Spinal cord (tissue), 10 donors: ENCODE data around the gene NPAT. TPM values are rescaled to one million over a fixed set of nuclear protein-coding genes. Genes with fewer than 3 reads are reported as not detected.

ENCODE experiments used
- DNase-seq, 6 donors: peaks; one replicate each; pipeline versions ENCODE4 v3.0.0 to v3.0.0-alpha.2; 2013 to 2015; ENCODE audit warnings: low spot score in 6 of 6, low read depth in 4 of 6
- H3K27ac ChIP-seq: one replicate; pipeline ENCODE4 v1.5.1; 2013; ENCODE audit warnings: low read depth, low read length, control low read depth
- H3K27me3 ChIP-seq: one replicate; pipeline ENCODE4 v1.6.1; 2013; ENCODE audit warnings: low read length; ENCODE audit not compliant: control insufficient read depth, insufficient read depth
- H3K36me3 ChIP-seq: one replicate; pipeline ENCODE4 v1.6.1; 2013; ENCODE audit warnings: low read length; ENCODE audit not compliant: control insufficient read depth, insufficient read depth
- H3K4me1 ChIP-seq: one replicate; pipeline ENCODE4 v1.6.1; 2013; ENCODE audit warnings: low read length; ENCODE audit not compliant: control insufficient read depth, insufficient read depth
- H3K4me3 ChIP-seq: one replicate; pipeline ENCODE4 v1.5.1; 2013; ENCODE audit warnings: low read depth, low read length, control low read depth
- H3K9me3 ChIP-seq: one replicate; pipeline ENCODE4 v1.6.1; 2013; ENCODE audit warnings: low read length; ENCODE audit not compliant: control insufficient read depth, insufficient read depth
- WGBS: methylation state at CpG from one replicate; pipeline ENCODE4 v1.1.5; 2013; ENCODE audit warnings: missing lambda C conversion rate; ENCODE audit not compliant: insufficient coverage; 5-methylcytosine and 5-hydroxymethylcytosine counted together
- polyA plus RNA-seq, 2 donors: library from polyadenylated mRNA; unstranded; fragments of 120-200 nt; gene quantifications; one replicate each; pipeline ENCODE4 v1.2.1, GENCODE V29; 2013; ENCODE audit not compliant: insufficient read length in 2 of 2
- total RNA-seq, 2 donors: library from RNA; depleted of rRNA in 1 of 2; stranded (reverse); fragments of 120-200 nt in 1 of 2; fragments of >200 nt in 1 of 2; gene quantifications; one replicate each; pipeline versions ENCODE4 v1.2.3 to v1.2.4, GENCODE V29; 2013 to 2014
- donor health status: healthy.

Gene NPAT
- total and polyA plus RNA-seq, 4 donors: 12.2 to 30.3 (median 16.2) TPM

GRCh38 chr11:108235633-108236032 lies 13.2 kb upstream of the NPAT start:
- no CpG with 5 or more reads among the region's 2 CpGs for WGBS
- no peak overlapping the region for H3K4me3 ChIP-seq
- peaks cover 15% of the 10 kb centered on the region for H3K36me3 ChIP-seq
- no peak for DNase-seq
- no peaks in the 10 kb centered on the region for H3K27me3 ChIP-seq
- no peaks in the 10 kb centered on the region for H3K9me3 ChIP-seq
- no peaks in the 10 kb centered on the region for H3K4me1 ChIP-seq
- H3K27ac ChIP-seq: no peak overlapping the region

GRCh38 chr11:108235192-108235591 lies 12.8 kb upstream of the NPAT start:
- Histone ChIP-seq H3K36me3 (peaks cover 18% of the 10 kb centered on the region), H3K4me3 (no peak overlapping the region), H3K4me1 (no peaks in the 10 kb centered on the region), H3K27ac (no peak overlapping the region), H3K9me3 (no peaks in the 10 kb centered on the region), H3K27me3 (no peaks in the 10 kb centered on the region)
- no CpG with 5 or more reads among the region's 1 CpG for WGBS
- DNase-seq: no peak

- no peaks in the 10 kb centered on the region for H3K9me3 ChIP-seq
- DNase-seq: no peak
- H3K36me3 ChIP-seq: peaks cover 25% of the 10 kb centered on the region
- 80% methylated on average over 1 of the region's 2 CpGs for WGBS
- no peaks in the 10 kb centered on the region for H3K27me3 ChIP-seq
- no peak overlapping the region for H3K27ac ChIP-seq
- no peak overlapping the region for H3K4me3 ChIP-seq
- no peaks in the 10 kb centered on the region for H3K4me1 ChIP-seq
Measured at GRCh38 chr11:108233277-108233945, 11.0 kb upstream of the NPAT start.

- Histone ChIP-seq H3K27ac (no peak overlapping the region), H3K27me3 (no peaks in the 10 kb centered on the region), H3K4me3 (no peak overlapping the region), H3K4me1 (peaks cover 4% of the 10 kb centered on the region), H3K9me3 (no peaks in the 10 kb centered on the region), H3K36me3 (peaks cover 23% of the 10 kb centered on the region)
- no CpG with 5 or more reads among the region's 2 CpGs for WGBS
- no peak for DNase-seq
Measured at GRCh38 chr11:108228251-108228650, 5.8 kb upstream of the NPAT start.

GRCh38 chr11:108226036-108226435 lies 3.6 kb upstream of the NPAT start:
- Histone ChIP-seq H3K4me3 (no peak overlapping the region), H3K4me1 (peaks cover 4% of the 10 kb centered on the region), H3K36me3 (peaks cover 13% of the 10 kb centered on the region), H3K27ac (no peak overlapping the region), H3K9me3 (no peaks in the 10 kb centered on the region), H3K27me3 (no peaks in the 10 kb centered on the region)
- DNase-seq: no peak
- WGBS: no CpG with 5 or more reads among the region's 2 CpGs

GRCh38 chr11:108224911-108225786 lies 2.7 kb upstream of the NPAT start:
- Histone ChIP-seq H3K27me3 (no peaks in the 10 kb centered on the region), H3K27ac (no peak overlapping the region), H3K4me3 (no peak overlapping the region), H3K9me3 (no peaks in the 10 kb centered on the region), H3K4me1 (peaks cover 4% of the 10 kb centered on the region), H3K36me3 (peaks cover 10% of the 10 kb centered on the region)
- DNase-seq: no peak
- WGBS: 100% methylated on average over 6 of the region's 14 CpGs

- Histone ChIP-seq H3K36me3 (peaks cover 3% of the 10 kb centered on the region), H3K4me3 (peak overlapping the region; percentile 99), H3K9me3 (no peaks in the 10 kb centered on the region), H3K4me1 (peaks cover 4% of the 10 kb centered on the region), H3K27me3 (no peaks in the 10 kb centered on the region), H3K27ac (no peak overlapping the region)
- no peak for DNase-seq
- no CpG with 5 or more reads among the region's 4 CpGs for WGBS
Measured at GRCh38 chr11:108224366-108224765, 1.9 kb upstream of the NPAT start.

- WGBS: 15% methylated on average over 19 of the region's 20 CpGs
- peak in 2 of 6 donors; percentile 5 to 26 for DNase-seq
Measured at GRCh38 chr11:108223348-108224149, 1.1 kb upstream of the NPAT start.

GRCh38 chr11:108221911-108222573 lies 396 bp downstream of the NPAT start:
- peak in 1 of 6 donors; percentile 9 for DNase-seq
- peak overlapping the region; percentile 99 for H3K4me3 ChIP-seq
- peaks cover 4% of the 10 kb centered on the region for H3K4me1 ChIP-seq
- 0% methylated on average over 23 of the region's 29 CpGs for WGBS
- H3K9me3 ChIP-seq: no peaks in the 10 kb centered on the region
- no peaks in the 10 kb centered on the region for H3K27me3 ChIP-seq
- H3K27ac ChIP-seq: peak overlapping the region; percentile 98
- peaks cover 3% of the 10 kb centered on the region for H3K36me3 ChIP-seq

More at GRCh38 chr11:108223348-108224149, 1.1 kb upstream of the NPAT start:
- peaks cover 3% of the 10 kb centered on the region for H3K36me3 ChIP-seq
- H3K27me3 ChIP-seq: no peaks in the 10 kb centered on the region
- H3K9me3 ChIP-seq: no peaks in the 10 kb centered on the region
- H3K4me1 ChIP-seq: peaks cover 4% of the 10 kb centered on the region
- H3K4me3 ChIP-seq: peak overlapping the region; percentile 99
- peak overlapping the region; percentile 99 for H3K27ac ChIP-seq
